Measurements from ENCODE around the gene BABAM2. TPM values are rescaled to one million over a fixed set of nuclear protein-coding genes. Genes with fewer than 3 reads are reported as not detected.

Gene BABAM2
- total RNA-seq, 1 donor from 2014 or later = 35.3 TPM

DNA sequence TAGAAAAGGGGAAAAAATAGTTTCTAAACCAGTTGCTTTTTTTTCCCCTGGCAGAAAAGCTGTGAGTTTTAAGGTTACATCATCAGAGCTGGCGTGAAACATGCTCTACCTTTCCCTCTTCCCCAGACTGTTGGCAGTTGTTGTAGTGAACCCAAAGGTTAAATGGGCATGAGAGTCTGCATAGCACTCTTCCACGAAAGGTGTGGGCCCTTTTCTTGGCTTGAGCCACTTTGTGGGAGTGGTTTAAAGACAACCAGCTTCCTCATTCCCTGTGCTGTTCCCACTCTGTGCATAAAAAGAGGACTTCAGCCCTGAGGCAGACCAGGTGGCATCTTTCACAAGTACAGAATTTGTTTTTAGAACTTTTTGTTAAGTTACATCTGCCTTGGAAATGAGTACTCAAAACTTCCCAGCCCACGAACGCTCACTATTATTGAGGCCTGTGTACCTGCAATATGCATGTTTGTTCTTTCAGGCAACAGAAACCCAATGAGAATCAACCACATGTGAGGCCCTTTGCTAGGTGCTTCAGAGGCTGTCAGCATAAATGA lies 243.8 kb downstream of the BABAM2 start:
- TF ChIP-seq, protein P1, sequence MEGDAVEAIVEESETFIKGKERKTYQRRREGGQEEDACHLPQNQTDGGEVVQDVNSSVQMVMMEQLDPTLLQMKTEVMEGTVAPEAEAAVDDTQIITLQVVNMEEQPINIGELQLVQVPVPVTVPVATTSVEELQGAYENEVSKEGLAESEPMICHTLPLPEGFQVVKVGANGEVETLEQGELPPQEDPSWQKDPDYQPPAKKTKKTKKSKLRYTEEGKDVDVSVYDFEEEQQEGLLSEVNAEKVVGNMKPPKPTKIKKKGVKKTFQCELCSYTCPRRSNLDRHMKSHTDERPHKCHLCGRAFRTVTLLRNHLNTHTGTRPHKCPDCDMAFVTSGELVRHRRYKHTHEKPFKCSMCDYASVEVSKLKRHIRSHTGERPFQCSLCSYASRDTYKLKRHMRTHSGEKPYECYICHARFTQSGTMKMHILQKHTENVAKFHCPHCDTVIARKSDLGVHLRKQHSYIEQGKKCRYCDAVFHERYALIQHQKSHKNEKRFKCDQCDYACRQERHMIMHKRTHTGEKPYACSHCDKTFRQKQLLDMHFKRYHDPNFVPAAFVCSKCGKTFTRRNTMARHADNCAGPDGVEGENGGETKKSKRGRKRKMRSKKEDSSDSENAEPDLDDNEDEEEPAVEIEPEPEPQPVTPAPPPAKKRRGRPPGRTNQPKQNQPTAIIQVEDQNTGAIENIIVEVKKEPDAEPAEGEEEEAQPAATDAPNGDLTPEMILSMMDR (IDR thresholded peaks at IDR 0.05; ENCODE audit: insufficient read depth, low read length, poor library complexity, severe bottlenecking) = no peak
- Histone ChIP-seq H3K27me3 (ENCODE audit: control insufficient read depth, insufficient read depth, low read length) (no peaks in the 10 kb centered on the region), H3K4me3 (ENCODE audit: low read depth, low read length) (no peak overlapping the region), H3K36me3 (ENCODE audit: control insufficient read depth, insufficient read depth, low read length) (no peaks in the 10 kb centered on the region)
- no peak for DNase-seq (ENCODE audit: low read depth)

DNA sequence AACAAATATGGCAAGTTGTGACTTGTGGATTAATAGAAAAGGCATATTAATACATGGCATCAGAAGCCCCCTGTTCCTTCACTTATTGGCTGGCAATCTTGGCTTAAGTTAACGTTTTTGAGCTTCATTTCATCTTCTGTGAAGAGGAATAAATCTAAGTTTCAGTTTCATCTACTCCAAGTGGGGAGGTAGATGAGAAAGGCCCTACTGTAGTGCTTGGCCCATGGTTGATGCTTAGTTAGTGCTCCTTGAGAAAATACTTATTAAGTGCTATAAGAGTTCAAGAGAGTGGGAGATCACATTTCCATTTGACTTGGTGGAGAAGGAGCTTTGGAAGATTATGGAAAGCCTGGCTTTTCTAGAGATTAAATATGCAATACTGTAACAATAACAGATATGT lies 244.3 kb downstream of the BABAM2 start:
- Histone ChIP-seq H3K4me3 (ENCODE audit: low read depth, low read length) (no peak overlapping the region), H3K27me3 (ENCODE audit: control insufficient read depth, insufficient read depth, low read length) (no peaks in the 10 kb centered on the region), H3K36me3 (ENCODE audit: control insufficient read depth, insufficient read depth, low read length) (no peaks in the 10 kb centered on the region)
- TF ChIP-seq, protein P1 (IDR thresholded peaks at IDR 0.05; ENCODE audit: insufficient read depth, low read length, poor library complexity, severe bottlenecking) = no peak
- no peak for DNase-seq (ENCODE audit: low read depth)

DNA sequence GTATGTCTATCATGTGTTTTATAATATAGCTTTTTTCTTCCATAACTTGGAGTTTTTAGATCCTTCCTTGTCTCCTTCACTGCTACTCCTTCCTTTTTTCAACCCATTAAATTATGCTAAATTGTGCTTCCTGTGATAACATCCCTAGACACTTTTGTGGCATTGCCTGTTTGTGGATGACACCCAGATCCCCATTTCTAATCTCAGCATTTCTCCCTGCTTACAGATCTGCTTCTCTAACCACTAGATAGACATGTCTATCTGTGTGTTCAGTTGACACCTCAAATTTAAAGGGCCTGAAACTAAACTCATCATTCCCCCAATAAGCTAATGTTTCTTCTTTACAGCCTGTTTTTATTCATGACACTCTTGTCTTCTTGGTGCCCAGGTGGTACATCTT lies 244.8 kb downstream of the BABAM2 start:
- no peak for DNase-seq (ENCODE audit: low read depth)
- TF ChIP-seq, protein P1 (IDR thresholded peaks at IDR 0.05; ENCODE audit: insufficient read depth, low read length, poor library complexity, severe bottlenecking) = no peak
- Histone ChIP-seq H3K27me3 (ENCODE audit: control insufficient read depth, insufficient read depth, low read length) (no peaks in the 10 kb centered on the region), H3K36me3 (ENCODE audit: control insufficient read depth, insufficient read depth, low read length) (no peaks in the 10 kb centered on the region), H3K4me3 (ENCODE audit: low read depth, low read length) (no peak overlapping the region)

DNA sequence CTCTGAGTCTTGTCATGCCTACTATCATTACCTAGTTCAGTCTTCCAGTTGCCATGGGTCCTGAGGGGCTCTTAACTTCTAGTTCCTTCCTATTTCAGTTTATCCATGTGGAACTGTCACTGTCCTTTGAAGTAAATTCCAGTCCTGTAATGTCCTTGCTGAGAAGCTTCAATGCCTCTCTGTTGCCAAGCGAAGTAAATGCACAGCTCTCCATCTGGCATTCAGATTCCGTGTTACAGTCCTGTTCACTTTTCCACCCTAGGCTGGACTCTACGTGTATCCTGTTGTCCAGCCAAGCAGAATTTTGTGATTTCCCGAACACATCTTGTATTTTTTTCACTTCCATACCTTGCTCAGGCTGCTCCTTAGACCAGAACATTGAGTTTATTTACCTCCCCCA lies 245.3 kb downstream of the BABAM2 start:
- Histone ChIP-seq H3K27me3 (ENCODE audit: control insufficient read depth, insufficient read depth, low read length) (no peaks in the 10 kb centered on the region), H3K36me3 (ENCODE audit: control insufficient read depth, insufficient read depth, low read length) (no peaks in the 10 kb centered on the region), H3K4me3 (ENCODE audit: low read depth, low read length) (no peak overlapping the region)
- TF ChIP-seq, protein P1 (IDR thresholded peaks at IDR 0.05; ENCODE audit: insufficient read depth, low read length, poor library complexity, severe bottlenecking) = no peak
- no peak for DNase-seq (ENCODE audit: low read depth)

DNA sequence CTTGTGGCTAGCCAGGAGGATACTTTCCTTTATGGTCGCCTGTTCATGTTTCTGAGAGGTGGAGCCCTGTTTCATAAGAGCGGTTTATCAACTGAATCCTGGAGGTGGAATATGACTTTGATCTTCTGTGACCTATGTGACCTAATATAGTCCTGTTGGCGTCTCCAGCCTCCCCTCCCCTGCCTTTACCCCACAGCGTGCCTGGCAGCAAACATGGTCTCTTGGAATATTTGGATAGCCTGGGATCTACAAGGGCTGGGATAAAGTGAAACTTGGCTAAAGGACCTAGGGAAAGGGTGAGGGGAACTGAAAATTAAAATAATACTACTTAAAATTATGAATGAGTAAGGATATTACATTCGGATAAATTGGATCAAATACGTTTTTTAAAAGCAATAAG lies 246.0 kb downstream of the BABAM2 start:
- DNase-seq (ENCODE audit: low read depth) = no peak
- TF ChIP-seq, protein P1 (IDR thresholded peaks at IDR 0.05; ENCODE audit: insufficient read depth, low read length, poor library complexity, severe bottlenecking) = no peak
- Histone ChIP-seq H3K4me3 (ENCODE audit: low read depth, low read length) (no peak overlapping the region), H3K27me3 (ENCODE audit: control insufficient read depth, insufficient read depth, low read length) (no peaks in the 10 kb centered on the region), H3K36me3 (ENCODE audit: control insufficient read depth, insufficient read depth, low read length) (no peaks in the 10 kb centered on the region)

DNA sequence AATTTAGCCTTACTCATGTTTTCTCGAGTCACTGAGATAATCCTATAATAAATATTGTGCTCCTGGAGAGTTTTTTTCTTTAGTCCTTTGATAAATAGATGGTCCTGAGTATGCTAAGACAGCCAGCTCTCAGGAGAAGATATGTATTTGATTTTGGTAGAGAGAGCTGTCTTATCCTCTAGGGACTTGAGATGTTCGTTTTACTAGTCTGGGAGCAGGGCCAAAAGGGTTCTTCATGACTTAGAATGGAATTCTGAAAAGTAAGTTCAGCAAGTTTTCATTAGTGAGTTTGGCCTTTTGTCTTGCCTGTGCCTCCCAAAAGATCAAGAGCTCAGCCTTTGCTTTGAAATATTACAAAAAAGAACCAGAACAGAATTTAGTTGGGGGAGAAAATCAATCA lies 246.7 kb downstream of the BABAM2 start:
- Histone ChIP-seq H3K27me3 (ENCODE audit: control insufficient read depth, insufficient read depth, low read length) (no peaks in the 10 kb centered on the region), H3K36me3 (ENCODE audit: control insufficient read depth, insufficient read depth, low read length) (no peaks in the 10 kb centered on the region), H3K4me3 (ENCODE audit: low read depth, low read length) (no peak overlapping the region)
- TF ChIP-seq, protein P1 (IDR thresholded peaks at IDR 0.05; ENCODE audit: insufficient read depth, low read length, poor library complexity, severe bottlenecking) = no peak
- DNase-seq (ENCODE audit: low read depth) = no peak
